Measurements from ENCODE around the gene RAET1G.
A peak's percentile ranks its signal among the peaks of the same experiment; 100 is the strongest.

Gene RAET1G

GRCh38 chr6:149906405-149906804 lies 16.5 kb downstream of the RAET1G start:
- H3K36me3 ChIP-seq (ENCODE audit: control insufficient read depth in 1 of 2, insufficient read depth in 2 of 2, low read length in 2 of 2) = no peaks in the 10 kb centered on the region

DNA sequence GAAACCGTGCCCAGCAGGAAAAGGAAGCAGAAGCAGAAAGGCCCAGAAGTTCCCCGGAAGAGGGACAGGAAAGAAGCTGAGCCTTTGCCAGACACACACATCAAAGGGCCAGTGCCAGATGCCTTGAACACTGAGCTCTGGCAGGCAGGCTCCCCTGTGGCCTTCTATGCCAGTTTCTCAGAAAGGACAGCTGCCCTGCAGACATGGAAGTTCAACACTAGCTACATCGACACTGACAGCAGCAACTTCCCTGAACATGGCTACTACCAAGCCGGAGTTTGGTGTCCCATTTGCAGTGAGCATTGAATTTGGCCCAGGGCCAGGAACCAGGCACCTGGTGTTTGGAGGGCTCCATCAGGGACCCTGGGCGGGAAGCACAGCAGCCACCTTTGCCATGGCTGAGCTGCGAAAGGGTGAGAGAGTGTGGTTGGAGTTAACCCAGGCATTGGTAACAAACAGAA lies 17.0 kb downstream of the RAET1G start:
- Histone ChIP-seq H3K9me3 (ENCODE audit: insufficient read depth, low read depth, low read length) (peaks cover 22% of the 10 kb centered on the region), H4K8ac (ENCODE audit: low read depth, low read length) (no peak overlapping the region), H2BK5ac (ENCODE audit: low read depth, low read length, poor library complexity) (no peak overlapping the region), H3K27ac (ENCODE audit: low read depth, low read length) (no peak overlapping the region), H2BK120ac (ENCODE audit: insufficient read depth, low read length, poor library complexity) (no peak overlapping the region), H3K9ac (ENCODE audit: low read length) (no peak overlapping the region), H2AK5ac (ENCODE audit: low read length) (no peak overlapping the region), H4K91ac (ENCODE audit: low read depth, low read length) (no peak overlapping the region), H3K79me2 (ENCODE audit: control insufficient read depth, insufficient read depth, low read length, poor library complexity) (no peaks in the 10 kb centered on the region), H4K12ac (ENCODE audit: low read depth, low read length) (no peak overlapping the region), H3K4me2 (ENCODE audit: low read length) (no peak overlapping the region), H3K4ac (ENCODE audit: low read depth, low read length) (no peak overlapping the region), H3K14ac (ENCODE audit: low read length) (no peak overlapping the region), H2AFZ (ENCODE audit: insufficient read depth, low read length, poor library complexity) (no peak overlapping the region), H3K36me3 (ENCODE audit: control insufficient read depth in 1 of 2, insufficient read depth in 2 of 2, low read length in 2 of 2) (no peaks in the 10 kb centered on the region), H2BK12ac (ENCODE audit: low read length) (no peak overlapping the region), H3K27me3 (ENCODE audit: insufficient read depth, low read length) (no peaks in the 10 kb centered on the region), H3K79me1 (ENCODE audit: low read length) (no peaks in the 10 kb centered on the region), H3K23ac (ENCODE audit: low read length) (no peak overlapping the region), H3K4me3 (ENCODE audit: low read depth, low read length) (no peak overlapping the region), H3K4me1 (ENCODE audit: control insufficient read depth in 1 of 2, insufficient read depth in 2 of 2, low read length in 2 of 2) (no peaks in the 10 kb centered on the region), H3K18ac (ENCODE audit: low read length) (no peak overlapping the region)
- no peak for DNase-seq
- no CpG with 5 or more reads among the region's 6 CpGs for WGBS (ENCODE audit: extremely low coverage, insufficient coverage, insufficient read length)

More at GRCh38 chr6:149906405-149906804, 16.5 kb downstream of the RAET1G start:
- no peak overlapping the region for H3K23ac ChIP-seq (ENCODE audit: low read length)
- DNase-seq = no peak
- H3K79me2 ChIP-seq (ENCODE audit: control insufficient read depth, insufficient read depth, low read length, poor library complexity) = no peaks in the 10 kb centered on the region
- H3K9ac ChIP-seq (ENCODE audit: low read length) = no peak overlapping the region
- H3K4me3 ChIP-seq (ENCODE audit: low read depth, low read length) = no peak overlapping the region
- no CpG with 5 or more reads among the region's 4 CpGs for WGBS (ENCODE audit: extremely low coverage, insufficient coverage, insufficient read length)
- H3K27ac ChIP-seq (ENCODE audit: low read depth, low read length) = no peak overlapping the region
- H3K14ac ChIP-seq (ENCODE audit: low read length) = no peak overlapping the region
- no peak overlapping the region for H2BK120ac ChIP-seq (ENCODE audit: insufficient read depth, low read length, poor library complexity)
- H4K91ac ChIP-seq (ENCODE audit: low read depth, low read length) = no peak overlapping the region
- no peak overlapping the region for H2BK12ac ChIP-seq (ENCODE audit: low read length)
- H3K18ac ChIP-seq (ENCODE audit: low read length) = no peak overlapping the region
- H2AK5ac ChIP-seq (ENCODE audit: low read length) = no peak overlapping the region
- peaks cover 22% of the 10 kb centered on the region for H3K9me3 ChIP-seq (ENCODE audit: insufficient read depth, low read depth, low read length)
- no peak overlapping the region for H4K12ac ChIP-seq (ENCODE audit: low read depth, low read length)
- no peak overlapping the region for H4K8ac ChIP-seq (ENCODE audit: low read depth, low read length)
- H3K4me2 ChIP-seq (ENCODE audit: low read length) = no peak overlapping the region
- H3K4me1 ChIP-seq (ENCODE audit: control insufficient read depth in 1 of 2, insufficient read depth in 2 of 2, low read length in 2 of 2) = no peaks in the 10 kb centered on the region
- no peak overlapping the region for H2BK5ac ChIP-seq (ENCODE audit: low read depth, low read length, poor library complexity)
- no peak overlapping the region for H3K4ac ChIP-seq (ENCODE audit: low read depth, low read length)
- H2AFZ ChIP-seq (ENCODE audit: insufficient read depth, low read length, poor library complexity) = no peak overlapping the region
- no peaks in the 10 kb centered on the region for H3K27me3 ChIP-seq (ENCODE audit: insufficient read depth, low read length)
- H3K79me1 ChIP-seq (ENCODE audit: low read length) = no peaks in the 10 kb centered on the region

- Histone ChIP-seq H4K8ac (ENCODE audit: low read depth, low read length) (no peak overlapping the region), H3K18ac (ENCODE audit: low read length) (no peak overlapping the region), H4K91ac (ENCODE audit: low read depth, low read length) (no peak overlapping the region), H3K4me1 (ENCODE audit: control insufficient read depth in 1 of 2, insufficient read depth in 2 of 2, low read length in 2 of 2) (no peaks in the 10 kb centered on the region), H3K79me1 (ENCODE audit: low read length) (no peaks in the 10 kb centered on the region), H3K4me3 (ENCODE audit: low read depth, low read length) (no peak overlapping the region), H3K4ac (ENCODE audit: low read depth, low read length) (no peak overlapping the region), H3K4me2 (ENCODE audit: low read length) (no peak overlapping the region), H2BK5ac (ENCODE audit: low read depth, low read length, poor library complexity) (no peak overlapping the region), H3K23ac (ENCODE audit: low read length) (no peak overlapping the region), H3K36me3 (ENCODE audit: control insufficient read depth in 1 of 2, insufficient read depth in 2 of 2, low read length in 2 of 2) (no peaks in the 10 kb centered on the region), H3K9ac (ENCODE audit: low read length) (no peak overlapping the region), H4K12ac (ENCODE audit: low read depth, low read length) (no peak overlapping the region), H2BK12ac (ENCODE audit: low read length) (no peak overlapping the region), H3K79me2 (ENCODE audit: control insufficient read depth, insufficient read depth, low read length, poor library complexity) (no peaks in the 10 kb centered on the region), H3K27ac (ENCODE audit: low read depth, low read length) (no peak overlapping the region), H3K9me3 (ENCODE audit: insufficient read depth, low read depth, low read length) (peaks cover 22% of the 10 kb centered on the region), H2BK120ac (ENCODE audit: insufficient read depth, low read length, poor library complexity) (no peak overlapping the region), H2AFZ (ENCODE audit: insufficient read depth, low read length, poor library complexity) (no peak overlapping the region), H3K27me3 (ENCODE audit: insufficient read depth, low read length) (no peaks in the 10 kb centered on the region), H3K14ac (ENCODE audit: low read length) (no peak overlapping the region), H2AK5ac (ENCODE audit: low read length) (no peak overlapping the region)
- no peak for DNase-seq
- WGBS (ENCODE audit: extremely low coverage, insufficient coverage, insufficient read length) = no CpG with 5 or more reads among the region's 18 CpGs
Measured at GRCh38 chr6:149905371-149905910, 17.5 kb downstream of the RAET1G start.

- Histone ChIP-seq H2AFZ (ENCODE audit: insufficient read depth, low read length, poor library complexity) (no peak overlapping the region), H3K4me2 (ENCODE audit: low read length) (no peak overlapping the region), H3K4ac (ENCODE audit: low read depth, low read length) (no peak overlapping the region), H3K79me2 (ENCODE audit: control insufficient read depth, insufficient read depth, low read length, poor library complexity) (no peaks in the 10 kb centered on the region), H3K36me3 (ENCODE audit: control insufficient read depth in 1 of 2, insufficient read depth in 2 of 2, low read length in 2 of 2) (no peaks in the 10 kb centered on the region), H3K14ac (ENCODE audit: low read length) (no peak overlapping the region), H4K12ac (ENCODE audit: low read depth, low read length) (no peak overlapping the region), H3K4me1 (ENCODE audit: control insufficient read depth in 1 of 2, insufficient read depth in 2 of 2, low read length in 2 of 2) (no peaks in the 10 kb centered on the region), H4K91ac (ENCODE audit: low read depth, low read length) (no peak overlapping the region), H4K8ac (ENCODE audit: low read depth, low read length) (no peak overlapping the region), H3K18ac (ENCODE audit: low read length) (no peak overlapping the region), H2AK5ac (ENCODE audit: low read length) (no peak overlapping the region), H3K27me3 (ENCODE audit: insufficient read depth, low read length) (no peaks in the 10 kb centered on the region), H3K9ac (ENCODE audit: low read length) (no peak overlapping the region), H3K9me3 (ENCODE audit: insufficient read depth, low read depth, low read length) (peaks cover 18% of the 10 kb centered on the region), H2BK120ac (ENCODE audit: insufficient read depth, low read length, poor library complexity) (no peak overlapping the region), H3K27ac (ENCODE audit: low read depth, low read length) (no peak overlapping the region), H2BK12ac (ENCODE audit: low read length) (no peak overlapping the region), H2BK5ac (ENCODE audit: low read depth, low read length, poor library complexity) (no peak overlapping the region), H3K4me3 (ENCODE audit: low read depth, low read length) (no peak overlapping the region), H3K23ac (ENCODE audit: low read length) (no peak overlapping the region), H3K79me1 (ENCODE audit: low read length) (no peaks in the 10 kb centered on the region)
- DNase-seq = peak in 1 of 2 donors; percentile 37
- no CpG with 5 or more reads among the region's 13 CpGs for WGBS (ENCODE audit: extremely low coverage, insufficient coverage, insufficient read length)
Measured at GRCh38 chr6:149904661-149905370, 18.1 kb downstream of the RAET1G start.
